ENCODE measurements around the gene OLIG2. TPM values are rescaled to one million over a fixed set of nuclear protein-coding genes. Genes with fewer than 3 reads are reported as not detected.

Gene OLIG2
- total RNA-seq, 1 donor from 2014 or later = 21.4 TPM

DNA sequence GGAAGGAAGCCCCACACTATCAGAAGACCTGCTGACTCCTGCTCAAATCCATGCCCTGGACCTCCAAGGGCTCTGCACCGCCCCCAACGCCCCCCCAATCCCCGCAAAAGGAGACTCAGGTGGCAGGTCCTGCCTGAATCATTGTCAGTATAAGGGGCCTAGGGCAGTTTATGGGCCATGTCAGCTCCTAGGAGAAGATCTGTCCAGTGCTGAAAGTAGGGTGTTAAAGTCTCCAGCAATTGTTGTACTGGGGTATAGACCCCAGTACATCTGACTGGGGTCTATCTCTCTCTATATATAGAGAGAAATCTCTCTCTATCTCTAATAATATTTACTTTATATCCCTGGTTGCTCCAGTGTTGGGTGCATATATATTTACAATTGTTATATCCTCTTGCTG, 12.1 kb upstream of the OLIG2 start:
- H3K27ac Mint-ChIP-seq (ENCODE audit: unreplicated experiment) = no peak overlapping the region
- peaks cover 13% of the 10 kb centered on the region for H3K36me3 Mint-ChIP-seq (ENCODE audit: unreplicated experiment)
- H3K27me3 Mint-ChIP-seq (ENCODE audit: unreplicated experiment) = peaks cover 9% of the 10 kb centered on the region
- H3K4me1 Mint-ChIP-seq (ENCODE audit: low read depth, unreplicated experiment) = peaks cover 18% of the 10 kb centered on the region
- no peak for DNase-seq
- TF ChIP-seq, protein P1, sequence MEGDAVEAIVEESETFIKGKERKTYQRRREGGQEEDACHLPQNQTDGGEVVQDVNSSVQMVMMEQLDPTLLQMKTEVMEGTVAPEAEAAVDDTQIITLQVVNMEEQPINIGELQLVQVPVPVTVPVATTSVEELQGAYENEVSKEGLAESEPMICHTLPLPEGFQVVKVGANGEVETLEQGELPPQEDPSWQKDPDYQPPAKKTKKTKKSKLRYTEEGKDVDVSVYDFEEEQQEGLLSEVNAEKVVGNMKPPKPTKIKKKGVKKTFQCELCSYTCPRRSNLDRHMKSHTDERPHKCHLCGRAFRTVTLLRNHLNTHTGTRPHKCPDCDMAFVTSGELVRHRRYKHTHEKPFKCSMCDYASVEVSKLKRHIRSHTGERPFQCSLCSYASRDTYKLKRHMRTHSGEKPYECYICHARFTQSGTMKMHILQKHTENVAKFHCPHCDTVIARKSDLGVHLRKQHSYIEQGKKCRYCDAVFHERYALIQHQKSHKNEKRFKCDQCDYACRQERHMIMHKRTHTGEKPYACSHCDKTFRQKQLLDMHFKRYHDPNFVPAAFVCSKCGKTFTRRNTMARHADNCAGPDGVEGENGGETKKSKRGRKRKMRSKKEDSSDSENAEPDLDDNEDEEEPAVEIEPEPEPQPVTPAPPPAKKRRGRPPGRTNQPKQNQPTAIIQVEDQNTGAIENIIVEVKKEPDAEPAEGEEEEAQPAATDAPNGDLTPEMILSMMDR (IDR thresholded peaks at IDR 0.05; ENCODE audit: partially characterized antibody, unreplicated experiment) = no peak
- H3K9me3 Mint-ChIP-seq (ENCODE audit: unreplicated experiment) = peaks cover 8% of the 10 kb centered on the region
- no peak overlapping the region for H3K4me3 Mint-ChIP-seq (ENCODE audit: unreplicated experiment)

- Mint-ChIP-seq H3K27ac (ENCODE audit: unreplicated experiment) (no peak overlapping the region), H3K9me3 (ENCODE audit: unreplicated experiment) (peaks cover 8% of the 10 kb centered on the region), H3K4me1 (ENCODE audit: low read depth, unreplicated experiment) (peaks cover 12% of the 10 kb centered on the region), H3K4me3 (ENCODE audit: unreplicated experiment) (no peak overlapping the region), H3K36me3 (ENCODE audit: unreplicated experiment) (peaks cover 13% of the 10 kb centered on the region), H3K27me3 (ENCODE audit: unreplicated experiment) (peaks cover 15% of the 10 kb centered on the region)
- TF ChIP-seq, protein P1 (IDR thresholded peaks at IDR 0.05; ENCODE audit: partially characterized antibody, unreplicated experiment) = no peak
- DNase-seq = no peak
Observed at GRCh38 chr21:33014331-33014730, 11.4 kb upstream of the OLIG2 start.

- Mint-ChIP-seq H3K36me3 (ENCODE audit: unreplicated experiment) (peaks cover 13% of the 10 kb centered on the region), H3K27me3 (ENCODE audit: unreplicated experiment) (peaks cover 19% of the 10 kb centered on the region), H3K4me1 (ENCODE audit: low read depth, unreplicated experiment) (peaks cover 14% of the 10 kb centered on the region), H3K4me3 (ENCODE audit: unreplicated experiment) (no peak overlapping the region), H3K9me3 (ENCODE audit: unreplicated experiment) (peaks cover 8% of the 10 kb centered on the region), H3K27ac (ENCODE audit: unreplicated experiment) (peak overlapping the region; percentile 34)
- TF ChIP-seq, protein P1 (IDR thresholded peaks at IDR 0.05; ENCODE audit: partially characterized antibody, unreplicated experiment) = no peak
- no peak for DNase-seq
Observed at GRCh38 chr21:33015096-33015495, 10.6 kb upstream of the OLIG2 start.

DNA sequence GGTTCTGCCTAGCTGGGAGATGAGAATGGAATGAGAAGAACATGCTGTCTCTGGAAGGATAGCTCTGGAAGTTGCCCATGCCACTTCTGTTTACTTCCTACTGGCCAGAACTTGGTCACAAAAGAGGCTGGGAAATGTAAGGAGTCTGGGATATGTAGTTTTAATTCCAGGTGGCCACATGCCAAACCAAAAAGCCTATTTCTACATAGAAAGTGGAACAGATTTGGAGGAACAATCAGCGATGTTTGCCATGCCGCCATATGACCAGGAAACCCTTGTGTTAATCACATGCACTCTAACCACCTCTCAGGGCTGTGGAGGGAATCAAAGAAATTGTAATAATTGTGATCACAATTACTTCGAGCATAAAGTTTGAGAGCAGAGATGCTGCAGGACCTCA, 10.0 kb upstream of the OLIG2 start:
- Mint-ChIP-seq H3K36me3 (ENCODE audit: unreplicated experiment) (peaks cover 8% of the 10 kb centered on the region), H3K9me3 (ENCODE audit: unreplicated experiment) (peaks cover 8% of the 10 kb centered on the region), H3K4me1 (ENCODE audit: low read depth, unreplicated experiment) (peaks cover 18% of the 10 kb centered on the region), H3K27me3 (ENCODE audit: unreplicated experiment) (peaks cover 23% of the 10 kb centered on the region), H3K4me3 (ENCODE audit: unreplicated experiment) (no peak overlapping the region), H3K27ac (ENCODE audit: unreplicated experiment) (no peak overlapping the region)
- no peak for DNase-seq
- TF ChIP-seq, protein P1 (IDR thresholded peaks at IDR 0.05; ENCODE audit: partially characterized antibody, unreplicated experiment) = no peak

- Mint-ChIP-seq H3K27me3 (ENCODE audit: unreplicated experiment) (peaks cover 21% of the 10 kb centered on the region), H3K27ac (ENCODE audit: unreplicated experiment) (no peak overlapping the region), H3K4me1 (ENCODE audit: low read depth, unreplicated experiment) (peaks cover 23% of the 10 kb centered on the region), H3K9me3 (ENCODE audit: unreplicated experiment) (peaks cover 9% of the 10 kb centered on the region), H3K4me3 (ENCODE audit: unreplicated experiment) (peak overlapping the region; percentile 76), H3K36me3 (ENCODE audit: unreplicated experiment) (no peaks in the 10 kb centered on the region)
- DNase-seq = no peak
- TF ChIP-seq, protein P1 (IDR thresholded peaks at IDR 0.05; ENCODE audit: partially characterized antibody, unreplicated experiment) = no peak
Observed at GRCh38 chr21:33018707-33019465, 6.8 kb upstream of the OLIG2 start.

Data from glutamatergic neuron (in vitro differentiated cells).